GM21360 (cell line): ENCODE measurements around the gene PACC1.
A peak's percentile ranks its signal among the peaks of the same experiment; 100 is the strongest.

Experiments used
- ATAC-seq: cut with Tn5 transposase; IDR thresholded peaks from one replicate; pipeline ENCODE4 v1.9.1; 2021; ENCODE audit warnings: mild to moderate bottlenecking, moderate library complexity; ENCODE audit not compliant: unreplicated experiment

Gene PACC1

DNA sequence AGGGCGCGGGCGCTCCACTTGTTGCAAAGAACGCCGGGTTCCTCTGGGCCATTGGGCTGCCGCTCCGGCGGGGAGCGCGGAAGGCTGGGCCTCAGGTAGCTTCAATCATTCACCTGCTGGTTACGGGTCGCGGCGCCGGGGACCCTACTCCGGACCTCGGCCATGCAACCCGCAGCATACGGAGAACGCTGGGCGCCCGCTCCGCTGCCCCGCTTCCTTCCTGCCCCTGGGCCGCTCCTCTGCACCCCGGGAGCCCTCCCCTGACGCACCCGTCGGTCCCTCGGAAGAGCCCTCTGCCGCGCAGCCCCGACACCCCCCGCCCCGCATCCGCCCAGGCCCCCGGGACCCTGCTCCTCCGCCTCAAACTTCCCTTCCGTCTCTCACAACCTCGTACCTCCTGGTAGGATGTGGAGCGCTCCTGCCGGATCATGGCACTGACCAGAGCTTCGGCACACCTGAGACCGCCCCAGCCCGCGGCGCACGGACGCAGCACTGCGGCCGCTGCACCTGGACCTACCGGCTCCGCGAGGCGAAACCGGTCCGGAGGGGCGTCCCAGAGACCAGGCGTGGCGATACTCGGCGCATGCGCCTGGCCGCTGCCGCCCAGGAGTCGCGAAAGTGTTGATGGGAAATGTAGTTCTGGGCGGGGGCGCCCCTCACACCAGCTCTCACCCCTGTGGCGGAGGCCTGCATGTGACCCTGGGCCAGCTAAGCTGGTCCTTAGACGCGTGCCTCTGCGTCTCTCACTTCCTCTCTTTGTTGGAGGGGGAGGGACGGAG lies at the start of gene PACC1:
PACC1 (minus strand) TSS at position 559 of the 779 bp plus-strand sequence; CDS start at position 430, 129 bp downstream.
- peak; percentile 97 for ATAC-seq

GRCh38 chr1:212463565-212464285 lies 49.0 kb upstream of the PACC1 start:
- ATAC-seq = no peak

GRCh38 chr1:212461916-212462660 lies 47.4 kb upstream of the PACC1 start:
- no peak for ATAC-seq

DNA sequence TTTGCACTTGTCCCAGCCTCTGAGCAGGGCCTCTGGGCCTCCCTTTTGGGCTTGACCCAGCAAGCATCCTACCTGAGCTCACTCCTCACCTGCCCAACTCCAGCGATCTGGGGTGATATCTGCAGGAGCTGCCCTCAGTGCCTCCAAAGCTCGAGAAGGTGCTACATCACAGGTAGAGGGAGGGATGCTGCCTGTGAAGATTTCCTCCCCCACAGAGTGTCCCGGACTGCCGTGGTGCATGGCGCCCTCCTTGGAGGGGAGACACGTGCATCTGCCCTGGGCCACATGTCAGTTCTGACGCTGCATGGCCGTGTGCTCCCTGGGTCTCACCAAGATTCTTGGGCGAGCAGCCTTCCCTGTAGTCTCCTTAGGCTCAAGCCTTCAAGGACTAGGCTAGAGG lies 45.7 kb upstream of the PACC1 start:
- no peak for ATAC-seq

GRCh38 chr1:212459656-212460055 lies 45.0 kb upstream of the PACC1 start:
- no peak for ATAC-seq

DNA sequence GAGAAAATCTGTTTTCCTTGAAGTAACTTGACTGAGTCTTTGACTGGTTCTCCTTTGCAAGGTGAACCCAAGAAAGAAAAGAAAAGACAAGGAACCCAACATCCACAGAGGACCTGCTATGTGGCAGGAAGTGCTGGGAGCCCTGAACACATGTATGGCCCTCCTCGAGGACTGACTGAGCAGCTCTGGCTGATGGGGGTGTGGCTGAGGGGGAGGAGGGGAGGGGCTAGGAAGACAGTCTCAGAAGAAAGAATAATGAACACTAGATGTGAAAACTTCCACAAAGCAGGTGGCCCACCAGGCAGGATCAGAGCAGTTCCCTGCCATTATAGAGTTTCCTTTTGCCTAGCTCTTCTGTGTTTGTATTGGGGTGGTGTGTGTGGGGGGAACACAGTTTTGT lies 44.1 kb upstream of the PACC1 start:
- ATAC-seq = no peak

GRCh38 chr1:212457740-212458338 lies 43.2 kb upstream of the PACC1 start:
- no peak for ATAC-seq

DNA sequence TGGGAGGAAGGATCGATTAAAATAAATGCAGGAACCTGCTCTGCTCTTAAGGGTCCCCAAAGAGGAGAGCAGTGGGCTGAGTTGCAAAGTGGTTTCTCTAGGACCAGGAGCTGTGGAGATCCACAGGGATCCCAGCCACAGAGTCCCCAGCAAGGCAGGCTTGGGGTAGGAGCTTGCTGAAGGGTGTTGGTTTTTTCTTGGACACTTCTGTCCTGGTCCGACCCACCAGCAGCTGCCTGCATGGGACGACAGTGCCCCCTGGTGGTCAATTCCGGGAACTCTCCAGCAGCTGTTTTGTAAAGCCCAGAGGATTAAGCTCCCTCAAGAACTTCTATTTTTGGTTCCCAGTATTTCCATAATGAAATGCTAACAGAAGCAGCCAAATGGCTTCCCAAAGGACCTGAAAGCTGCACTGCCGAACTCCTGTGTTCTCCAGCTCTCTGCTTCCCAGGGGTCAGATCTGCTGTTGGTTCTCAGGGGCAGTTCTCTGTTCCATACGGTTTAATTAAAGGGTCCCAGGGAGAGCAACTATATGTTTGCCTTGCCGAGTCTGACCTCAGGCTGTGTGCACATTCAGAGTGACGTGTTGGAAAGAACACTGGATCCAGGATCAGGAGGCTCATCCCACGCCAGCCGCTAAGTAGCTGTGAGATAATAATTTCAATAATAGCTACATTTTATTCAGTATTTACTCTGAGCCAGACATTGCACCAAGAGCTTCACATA lies 41.3 kb upstream of the PACC1 start:
- ATAC-seq = no peak

DNA sequence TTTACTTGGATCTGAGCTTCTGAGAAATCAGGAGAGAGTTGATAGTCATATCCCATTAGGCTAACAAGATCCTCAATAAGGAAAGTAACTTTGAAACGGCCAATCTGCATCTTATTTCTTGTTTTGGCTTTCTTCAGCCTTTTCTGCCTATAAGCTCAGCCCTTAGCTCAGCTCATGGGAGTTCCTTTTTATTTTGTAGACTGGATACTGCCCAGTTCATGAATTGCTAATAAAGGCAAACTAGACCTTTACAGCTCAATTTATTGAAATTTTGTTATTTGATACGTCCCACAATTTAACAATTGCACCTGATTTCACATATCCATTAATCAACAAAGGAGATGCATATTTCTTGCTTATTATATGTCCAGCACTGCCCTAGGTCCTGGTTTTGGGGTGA lies 40.7 kb upstream of the PACC1 start:
- ATAC-seq = no peak

GRCh38 chr1:212454741-212455140 lies 40.1 kb upstream of the PACC1 start:
- ATAC-seq = no peak

DNA sequence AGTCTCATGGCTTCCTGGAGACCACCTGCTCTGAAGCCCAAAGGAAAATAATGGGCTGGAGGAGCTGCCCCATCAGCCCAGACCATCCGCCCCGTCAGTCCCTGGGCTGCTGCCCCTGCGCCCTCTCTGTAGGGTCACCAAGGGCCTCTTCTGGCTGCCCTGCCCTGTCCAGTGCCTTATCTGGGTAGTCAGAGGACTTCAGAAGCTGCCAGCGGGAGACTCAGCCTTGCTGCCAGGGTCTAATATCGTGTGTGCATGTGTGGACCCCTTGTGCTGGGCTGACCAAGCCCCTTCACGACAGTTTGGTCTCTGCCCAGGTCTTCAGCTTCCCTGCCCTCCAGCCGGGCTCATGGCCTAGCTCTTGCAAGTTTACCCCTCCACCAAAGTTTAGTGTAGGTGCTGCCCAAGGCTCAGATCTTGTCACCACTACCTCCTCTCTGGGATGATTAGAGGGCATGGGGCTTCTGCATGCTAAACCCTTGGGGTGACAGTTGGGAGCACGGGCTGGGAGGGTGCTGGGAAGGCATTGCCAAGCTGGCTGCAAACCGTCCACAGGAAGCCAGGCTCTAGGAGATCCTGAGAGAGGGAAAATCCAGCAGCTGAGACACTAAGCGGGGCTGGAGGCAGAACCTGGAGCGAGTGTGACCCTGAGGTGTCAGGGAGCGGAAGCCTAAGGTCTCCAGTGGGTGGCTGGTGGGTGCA lies 38.6 kb upstream of the PACC1 start:
- ATAC-seq = no peak

GRCh38 chr1:212452323-212453155 lies 37.9 kb upstream of the PACC1 start:
- no peak for ATAC-seq

DNA sequence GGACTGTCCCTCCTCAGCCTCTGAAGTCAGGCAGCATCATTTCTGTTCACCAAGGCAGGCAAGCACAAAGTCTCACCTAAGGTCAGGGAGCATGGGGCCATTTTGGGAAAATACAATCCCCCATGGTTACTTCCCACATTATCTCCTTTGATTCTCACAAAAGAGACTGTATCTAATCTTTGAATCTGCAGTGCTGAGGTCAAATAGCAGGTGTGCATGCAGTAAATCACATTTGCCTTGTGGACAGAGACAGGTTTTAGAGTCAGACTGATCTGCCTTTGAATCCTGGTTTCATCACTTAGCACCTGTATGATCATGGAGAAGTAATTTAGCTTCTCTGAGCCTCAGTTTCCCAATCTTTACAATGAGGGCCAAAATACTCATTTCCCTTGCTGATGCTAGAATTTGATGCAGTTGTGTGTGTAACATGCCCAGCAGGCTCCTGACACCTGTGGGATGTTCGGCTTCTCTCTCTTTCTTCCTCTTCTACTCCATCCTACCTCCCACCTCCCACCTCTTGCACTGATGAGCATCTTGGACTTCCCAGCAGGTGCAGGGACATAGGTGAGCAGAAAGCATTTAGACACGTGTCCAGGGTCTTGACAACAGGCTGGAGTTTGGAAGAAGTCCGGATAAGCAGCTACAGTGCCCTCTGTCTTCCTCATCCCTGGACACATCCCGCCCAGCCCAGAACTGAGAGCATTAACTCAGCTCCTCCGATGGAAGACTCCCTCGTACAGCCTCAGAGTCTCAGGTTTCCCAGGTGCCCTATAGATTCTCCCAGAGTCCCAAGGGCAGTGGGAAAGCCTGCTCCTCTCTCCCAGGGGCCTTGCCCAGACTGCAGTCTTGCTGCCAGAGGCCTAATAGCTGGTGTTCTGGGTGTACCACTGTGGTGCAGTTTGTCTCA lies 37.0 kb upstream of the PACC1 start:
- no peak for ATAC-seq

DNA sequence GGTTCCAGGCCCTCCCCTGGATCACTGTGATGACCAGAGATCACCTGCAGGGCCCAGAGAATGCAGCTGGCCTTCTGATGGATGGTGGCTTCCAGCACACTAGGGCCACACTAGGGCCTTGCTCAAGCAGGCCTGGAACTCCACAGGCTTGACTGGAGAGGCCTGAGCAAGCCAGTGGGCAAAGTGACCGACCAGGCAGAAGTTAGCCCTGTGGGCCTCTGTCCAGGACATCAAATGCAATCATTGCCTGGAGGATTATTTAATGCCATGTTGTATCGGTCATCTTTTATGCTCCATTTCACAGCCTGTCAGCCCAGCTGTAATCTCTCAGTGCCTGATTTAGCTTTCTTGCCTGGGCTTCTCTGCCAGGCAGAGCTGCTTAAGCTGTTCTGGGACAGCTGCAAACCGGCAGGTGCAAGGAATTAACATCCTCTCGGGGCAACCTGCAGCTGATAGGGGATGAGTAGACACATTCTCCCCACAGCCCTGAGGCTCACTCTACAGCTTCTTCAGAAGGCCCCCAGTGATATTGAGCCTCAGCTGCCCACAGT lies 35.7 kb upstream of the PACC1 start:
- ATAC-seq = no peak

- no peak for ATAC-seq
These were observed 32.8 kb upstream of the PACC1 start for GRCh38 chr1:212447478-212447877.

DNA sequence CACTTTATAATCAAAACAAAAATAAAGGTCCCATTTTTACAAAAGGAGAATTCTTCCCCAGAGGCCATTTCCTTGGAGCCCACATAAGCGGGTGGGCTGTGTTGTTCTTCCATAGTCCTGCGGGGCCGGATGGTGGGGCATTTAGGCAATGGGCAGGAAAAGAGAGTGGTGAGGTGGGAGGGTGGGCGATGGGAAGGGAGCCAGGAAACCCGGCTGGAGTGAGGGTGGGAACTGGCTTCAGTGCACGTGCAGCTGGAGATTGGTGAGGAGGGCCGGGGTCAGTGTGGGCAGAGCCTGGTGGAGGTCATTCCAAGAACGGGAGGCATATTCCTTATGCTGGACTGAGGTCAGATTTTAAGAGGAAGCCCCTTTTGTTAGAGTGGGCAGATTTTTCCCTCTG lies 31.6 kb upstream of the PACC1 start:
- ATAC-seq = no peak

DNA sequence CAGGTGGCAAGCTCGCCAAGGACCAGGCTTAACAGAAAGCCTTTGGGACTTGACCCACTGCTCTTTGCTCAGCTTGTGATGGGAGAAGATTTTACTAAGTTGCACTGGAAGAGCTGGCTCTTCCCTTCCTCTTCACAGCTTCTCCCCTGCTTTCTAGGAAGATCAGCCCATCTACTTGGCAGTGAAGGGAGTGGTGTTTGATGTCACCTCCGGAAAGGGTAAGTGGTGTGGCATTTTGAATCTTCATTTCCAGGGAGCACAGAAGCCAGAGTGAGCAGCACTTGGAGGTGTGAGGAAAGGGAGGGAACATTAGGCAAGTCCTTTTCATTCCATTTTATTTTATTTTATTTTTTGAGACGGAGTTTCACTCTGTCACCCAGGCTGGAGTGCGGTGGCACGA lies 27.7 kb upstream of the PACC1 start:
- no peak for ATAC-seq

DNA sequence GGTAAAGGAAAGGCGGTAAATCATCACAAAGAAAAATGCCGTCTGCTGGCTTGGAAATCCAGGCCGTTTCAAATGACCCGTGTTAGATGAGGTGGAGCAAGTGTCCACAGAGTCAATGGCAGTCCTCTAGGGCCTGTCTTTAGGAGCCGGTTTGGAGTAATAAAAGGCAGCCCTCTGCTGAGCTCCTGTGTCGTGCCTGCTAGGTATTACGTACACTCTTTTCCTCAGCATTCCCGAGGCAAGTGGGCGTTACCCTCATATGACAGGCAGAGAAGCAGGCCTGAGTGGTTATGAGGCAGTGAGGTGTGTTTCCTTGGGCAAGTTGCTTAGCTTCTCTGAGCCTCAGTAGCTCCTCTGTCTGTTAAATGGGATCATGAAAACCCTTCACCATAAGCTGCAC lies 25.7 kb upstream of the PACC1 start:
- no peak for ATAC-seq
